GM19324 (cell line): ENCODE measurements around the gene ADGRF4.

Source experiments
- ATAC-seq: cut with Tn5 transposase; IDR thresholded peaks from one replicate; pipeline ENCODE4 v1.9.1; 2021; ENCODE audit warnings: mild to moderate bottlenecking, moderate library complexity; ENCODE audit not compliant: unreplicated experiment, low FRiP score

Gene ADGRF4

GRCh38 chr6:47681201-47681990, 17.0 kb upstream of the ADGRF4 start:
- ATAC-seq = no peak

GRCh38 chr6:47686411-47686810, 12.0 kb upstream of the ADGRF4 start:
- ATAC-seq = no peak

GRCh38 chr6:47687432-47687831, 10.9 kb upstream of the ADGRF4 start:
- ATAC-seq = no peak

- no peak for ATAC-seq
These were observed 8.2 kb upstream of the ADGRF4 start for GRCh38 chr6:47690214-47690613.

GRCh38 chr6:47690791-47691190, 7.6 kb upstream of the ADGRF4 start:
- no peak for ATAC-seq

GRCh38 chr6:47697925-47698324, 455 bp upstream of the ADGRF4 start:
- no peak for ATAC-seq

GRCh38 chr6:47700053-47700452, 1.7 kb downstream of the ADGRF4 start:
- no peak for ATAC-seq

GRCh38 chr6:47700596-47700995, 2.2 kb downstream of the ADGRF4 start:
- ATAC-seq = no peak

GRCh38 chr6:47701363-47701762, 3.0 kb downstream of the ADGRF4 start:
- ATAC-seq = peak; percentile 85

GRCh38 chr6:47709160-47709559, 10.8 kb downstream of the ADGRF4 start:
- no peak for ATAC-seq

GRCh38 chr6:47710295-47710694, 11.9 kb downstream of the ADGRF4 start:
- no peak for ATAC-seq

GRCh38 chr6:47713200-47713599, 14.8 kb downstream of the ADGRF4 start:
- ATAC-seq = no peak

GRCh38 chr6:47714802-47715201, 16.4 kb downstream of the ADGRF4 start:
- no peak for ATAC-seq

GRCh38 chr6:47715782-47716181, 17.4 kb downstream of the ADGRF4 start:
- no peak for ATAC-seq

GRCh38 chr6:47716207-47716606, 17.8 kb downstream of the ADGRF4 start:
- ATAC-seq = no peak

GRCh38 chr6:47718571-47718970, 20.2 kb downstream of the ADGRF4 start:
- no peak for ATAC-seq

GRCh38 chr6:47721189-47721588, 22.8 kb downstream of the ADGRF4 start:
- ATAC-seq = no peak

- ATAC-seq = no peak
These were observed 23.8 kb downstream of the ADGRF4 start for GRCh38 chr6:47722194-47722593.

- no peak for ATAC-seq
These were observed 25.9 kb downstream of the ADGRF4 start for GRCh38 chr6:47724300-47724699.

- ATAC-seq = no peak
These were observed 29.0 kb downstream of the ADGRF4 start for GRCh38 chr6:47727391-47727790.

- ATAC-seq = no peak
These were observed 30.6 kb downstream of the ADGRF4 start for GRCh38 chr6:47729019-47729418.

- ATAC-seq = no peak
These were observed 31.1 kb downstream of the ADGRF4 start for GRCh38 chr6:47729457-47729856.
